Tibial nerve (tissue), 4 donors: Measurements from ENCODE around the gene TRIM32. TPM values are rescaled to one million over a fixed set of nuclear protein-coding genes. Genes with fewer than 3 reads are reported as not detected.

Experiments
- DNase-seq, 2 donors: peaks; one replicate each; pipeline ENCODE4 v3.0.0-alpha.2; 2019; ENCODE audit warnings: low spot score in 2 of 2
- H3K27ac ChIP-seq, 4 donors: fragments of 200-600 bp; sonication (generic) in 3 of 4; one replicate each; pipeline ENCODE4 v1.5.1; 2017 to 2019; ENCODE audit warnings: mild to moderate bottlenecking in 1 of 4
- H3K27me3 ChIP-seq, 2 donors: fragments of 200-600 bp; sonication (generic) in 1 of 2; one replicate each; pipeline versions ENCODE4 v1.5.1 to v1.6.0; 2017 to 2019
- H3K36me3 ChIP-seq, 3 donors: fragments of 200-600 bp; sonication (generic); one replicate each; pipeline ENCODE4 v1.5.1; 2018 to 2019
- H3K4me1 ChIP-seq, 4 donors: fragments of 200-600 bp; sonication (generic) in 3 of 4; one replicate each; pipeline ENCODE4 v1.5.1; 2017 to 2019
- H3K4me3 ChIP-seq, 4 donors: fragments of 200-600 bp; sonication (generic) in 3 of 4; one replicate each; pipeline ENCODE4 v1.5.1; 2017 to 2019; ENCODE audit warnings: mild to moderate bottlenecking in 1 of 4, moderate library complexity in 1 of 4
- H3K9me3 ChIP-seq, 4 donors: fragments of 200-600 bp; sonication (generic) in 3 of 4; one replicate each; pipeline ENCODE4 v1.5.1; 2017 to 2019
- EP300 ChIP-seq, 2 donors: sonication (generic); formaldehyde crosslinking; IDR thresholded peaks; one replicate each; pipeline ENCODE4 v1.6.1; 2017; ENCODE audit warnings: antibody characterized with exemption in 2 of 2, mild to moderate bottlenecking in 1 of 2
- POLR2A ChIP-seq, 2 donors: fragments of 450-650 bp; IDR thresholded peaks; one replicate each; pipeline ENCODE4 v1.6.1; 2017; ENCODE audit warnings: antibody characterized with exemption in 2 of 2, mild to moderate bottlenecking in 2 of 2, moderate library complexity in 2 of 2
- WGBS, 2 donors: methylation state at CpG; one replicate each; pipeline ENCODE4 v1.1.5; 2018; 5-methylcytosine and 5-hydroxymethylcytosine counted together
- total RNA-seq, 4 donors: library from RNA; depleted of rRNA; stranded (reverse); fragments of >200 nt; gene quantifications; one replicate each; pipeline ENCODE4 v1.1.0, GENCODE V29; 2016
- TF ChIP-seq, protein P1 (sequence below), 5 experiments: fragments of 200-600 bp in 3 of 5; fragments of 450-650 bp in 2 of 5; sonication (generic) in 3 of 5; IDR thresholded peaks; one replicate each; pipeline ENCODE4 v1.5.1; 2016 to 2019; ENCODE audit warnings: antibody characterized with exemption in 5 of 5, mild to moderate bottlenecking in 3 of 5, moderate library complexity in 2 of 5

TRIM32 gene
- total RNA-seq, 4 donors from 2014 or later: 11.4 to 19.8 (median 15.9) TPM

DNA sequence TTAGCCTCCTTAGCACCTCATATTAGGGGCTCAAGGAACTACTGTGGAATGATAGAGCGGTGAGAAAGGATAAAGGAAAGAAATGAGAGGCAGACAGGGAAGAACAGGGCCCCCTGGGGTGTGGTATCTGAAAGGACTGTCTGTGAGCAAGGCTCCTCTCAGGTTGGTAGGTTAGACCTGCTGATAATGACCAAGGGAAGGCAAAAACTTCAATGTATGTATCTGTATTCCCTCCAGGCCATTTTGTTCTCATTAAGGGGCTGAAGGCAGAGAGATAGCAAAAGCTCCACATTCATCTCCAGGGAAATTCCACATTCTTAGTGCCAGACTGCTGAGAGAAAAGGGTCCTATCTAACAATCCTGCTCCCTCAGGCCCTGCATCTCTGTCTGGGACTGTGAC, 28.6 kb downstream of the TRIM32 start:
- Histone ChIP-seq H3K9me3 (no peaks in the 10 kb centered on the region), H3K4me1 (peaks cover 0 to 16% (median 0%) of the 10 kb centered on the region in 4 donors), H3K4me3 (no peak overlapping the region), H3K36me3 (peaks cover 0 to 5% (median 0%) of the 10 kb centered on the region in 3 donors), H3K27ac (no peak overlapping the region), H3K27me3 (no peaks in the 10 kb centered on the region)
- TF ChIP-seq POLR2A (IDR thresholded peaks at IDR 0.05) (no peak), EP300 (IDR thresholded peaks at IDR 0.05) (no peak)
- TF ChIP-seq, protein P1, sequence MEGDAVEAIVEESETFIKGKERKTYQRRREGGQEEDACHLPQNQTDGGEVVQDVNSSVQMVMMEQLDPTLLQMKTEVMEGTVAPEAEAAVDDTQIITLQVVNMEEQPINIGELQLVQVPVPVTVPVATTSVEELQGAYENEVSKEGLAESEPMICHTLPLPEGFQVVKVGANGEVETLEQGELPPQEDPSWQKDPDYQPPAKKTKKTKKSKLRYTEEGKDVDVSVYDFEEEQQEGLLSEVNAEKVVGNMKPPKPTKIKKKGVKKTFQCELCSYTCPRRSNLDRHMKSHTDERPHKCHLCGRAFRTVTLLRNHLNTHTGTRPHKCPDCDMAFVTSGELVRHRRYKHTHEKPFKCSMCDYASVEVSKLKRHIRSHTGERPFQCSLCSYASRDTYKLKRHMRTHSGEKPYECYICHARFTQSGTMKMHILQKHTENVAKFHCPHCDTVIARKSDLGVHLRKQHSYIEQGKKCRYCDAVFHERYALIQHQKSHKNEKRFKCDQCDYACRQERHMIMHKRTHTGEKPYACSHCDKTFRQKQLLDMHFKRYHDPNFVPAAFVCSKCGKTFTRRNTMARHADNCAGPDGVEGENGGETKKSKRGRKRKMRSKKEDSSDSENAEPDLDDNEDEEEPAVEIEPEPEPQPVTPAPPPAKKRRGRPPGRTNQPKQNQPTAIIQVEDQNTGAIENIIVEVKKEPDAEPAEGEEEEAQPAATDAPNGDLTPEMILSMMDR (IDR thresholded peaks at IDR 0.05): no peak
- DNase-seq: no peak
- WGBS, 2 donors: 95 to 96% methylated on average over 1 of the region's 1 CpG

DNA sequence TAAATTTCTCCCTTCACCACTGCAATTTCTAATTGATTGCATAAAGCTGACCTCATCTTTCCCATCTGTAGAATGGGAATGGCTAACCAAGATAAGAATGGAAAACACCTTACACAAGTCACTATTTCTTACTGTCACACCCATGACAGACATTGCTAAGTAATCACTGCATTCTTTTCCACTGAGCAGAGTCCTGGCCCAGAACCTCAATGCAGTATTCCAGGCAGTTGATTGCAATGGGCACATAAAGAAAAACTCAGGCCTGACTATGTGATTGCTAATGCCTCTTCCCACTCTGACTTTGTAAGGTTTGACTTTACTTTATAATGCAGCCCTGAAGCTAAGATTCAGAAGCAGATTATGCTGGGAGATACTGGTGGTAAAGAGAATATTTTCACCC, 29.3 kb downstream of the TRIM32 start:
- H3K4me3 ChIP-seq: no peak overlapping the region
- no peaks in the 10 kb centered on the region for H3K9me3 ChIP-seq
- TF ChIP-seq POLR2A (IDR thresholded peaks at IDR 0.05) (no peak), EP300 (IDR thresholded peaks at IDR 0.05) (no peak)
- TF ChIP-seq, protein P1 (IDR thresholded peaks at IDR 0.05): no peak
- no peaks in the 10 kb centered on the region for H3K27me3 ChIP-seq
- DNase-seq: no peak
- H3K4me1 ChIP-seq: peaks cover 0 to 16% (median 0%) of the 10 kb centered on the region in 4 donors
- peaks cover 0 to 5% (median 0%) of the 10 kb centered on the region in 3 donors for H3K36me3 ChIP-seq
- H3K27ac ChIP-seq: no peak overlapping the region

DNA sequence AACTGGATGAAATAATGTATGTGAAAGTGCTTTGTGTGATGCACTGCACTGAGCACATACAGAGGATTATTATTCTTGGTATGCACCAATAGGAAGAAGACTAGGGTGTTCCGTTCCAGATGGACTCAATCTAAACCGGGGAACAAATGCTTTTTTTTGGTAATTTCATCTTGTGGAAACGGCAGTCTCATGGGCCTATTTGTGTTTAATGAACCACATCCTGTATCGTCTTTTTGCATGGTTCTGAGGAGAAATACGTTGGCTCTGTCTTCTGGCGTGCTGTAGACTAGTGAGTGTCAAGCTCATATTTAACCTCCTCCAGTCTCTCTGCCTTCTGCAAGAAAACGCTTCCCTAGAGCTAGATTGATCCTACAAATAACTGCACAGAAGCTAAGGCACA, 30.0 kb downstream of the TRIM32 start:
- no peak overlapping the region for H3K27ac ChIP-seq
- 15 to 27% methylated on average over 7 of the region's 7 CpGs for WGBS, 2 donors
- no peak for DNase-seq
- TF ChIP-seq, protein P1 (IDR thresholded peaks at IDR 0.05): no peak
- no peak for TF ChIP-seq POLR2A (IDR thresholded peaks at IDR 0.05)
- no peak for TF ChIP-seq EP300 (IDR thresholded peaks at IDR 0.05)
- H3K4me1 ChIP-seq: peaks cover 0 to 16% (median 0%) of the 10 kb centered on the region in 4 donors
- H3K27me3 ChIP-seq: no peaks in the 10 kb centered on the region
- peaks cover 0 to 5% (median 0%) of the 10 kb centered on the region in 3 donors for H3K36me3 ChIP-seq
- H3K4me3 ChIP-seq: no peak overlapping the region
- no peaks in the 10 kb centered on the region for H3K9me3 ChIP-seq

DNA sequence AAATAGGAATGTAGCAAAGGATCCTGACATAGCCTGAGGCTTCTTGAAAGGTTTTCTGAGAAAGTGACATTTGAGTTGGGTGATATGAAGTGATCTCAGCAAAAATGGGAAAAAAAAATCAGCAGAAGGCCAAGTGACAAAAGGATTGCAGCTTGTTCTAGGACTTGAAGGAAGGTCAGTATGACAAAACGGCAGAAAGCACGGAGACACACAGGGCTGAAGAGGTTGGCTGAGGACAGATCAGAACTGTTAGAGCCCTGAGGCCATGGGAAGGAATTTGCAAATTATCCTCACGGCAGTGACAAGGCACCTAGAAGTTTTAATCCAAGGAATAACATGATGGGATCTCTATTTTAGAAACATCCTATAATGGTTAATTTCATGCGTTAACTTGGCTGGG, 31.0 kb downstream of the TRIM32 start:
- TF ChIP-seq EP300 (IDR thresholded peaks at IDR 0.05): no peak
- TF ChIP-seq POLR2A (IDR thresholded peaks at IDR 0.05): no peak
- TF ChIP-seq, protein P1 (IDR thresholded peaks at IDR 0.05): no peak
- no peaks in the 10 kb centered on the region for H3K27me3 ChIP-seq
- H3K27ac ChIP-seq: no peak overlapping the region
- no peak for DNase-seq
- no peaks in the 10 kb centered on the region for H3K9me3 ChIP-seq
- no peak overlapping the region for H3K4me3 ChIP-seq
- 80 to 87% methylated on average over 4 of the region's 4 CpGs for WGBS, 2 donors
- peaks cover 0 to 5% (median 0%) of the 10 kb centered on the region in 3 donors for H3K36me3 ChIP-seq
- H3K4me1 ChIP-seq: peaks cover 0 to 16% (median 0%) of the 10 kb centered on the region in 4 donors

DNA sequence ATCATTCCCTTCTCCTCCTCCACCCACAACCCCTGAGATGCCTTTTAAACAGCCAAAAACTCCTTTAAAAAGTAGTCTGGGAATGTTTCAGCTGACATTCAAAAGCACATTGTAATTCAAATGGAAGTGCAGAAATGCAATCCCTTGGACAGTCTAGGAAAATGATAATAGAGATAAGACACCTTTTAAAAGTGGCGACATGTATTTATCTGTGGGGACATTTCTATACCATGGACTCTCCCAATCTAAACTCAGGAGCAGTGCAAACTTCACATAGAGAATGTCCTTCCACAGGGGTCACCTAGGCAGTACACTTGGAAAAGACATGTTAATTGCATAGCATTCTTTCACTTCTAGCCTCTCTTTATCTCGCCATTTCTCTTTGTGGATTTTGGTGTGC, 33.0 kb downstream of the TRIM32 start:
- no peaks in the 10 kb centered on the region for H3K27me3 ChIP-seq
- TF ChIP-seq EP300 (IDR thresholded peaks at IDR 0.05): no peak
- peaks cover 0 to 16% (median 0%) of the 10 kb centered on the region in 4 donors for H3K4me1 ChIP-seq
- H3K36me3 ChIP-seq: peaks cover 0 to 8% (median 0%) of the 10 kb centered on the region in 3 donors
- DNase-seq: no peak
- no peak overlapping the region for H3K4me3 ChIP-seq
- H3K27ac ChIP-seq: no peak overlapping the region
- H3K9me3 ChIP-seq: no peaks in the 10 kb centered on the region
- 55 to 91% methylated on average over 2 of the region's 2 CpGs for WGBS, 2 donors

DNA sequence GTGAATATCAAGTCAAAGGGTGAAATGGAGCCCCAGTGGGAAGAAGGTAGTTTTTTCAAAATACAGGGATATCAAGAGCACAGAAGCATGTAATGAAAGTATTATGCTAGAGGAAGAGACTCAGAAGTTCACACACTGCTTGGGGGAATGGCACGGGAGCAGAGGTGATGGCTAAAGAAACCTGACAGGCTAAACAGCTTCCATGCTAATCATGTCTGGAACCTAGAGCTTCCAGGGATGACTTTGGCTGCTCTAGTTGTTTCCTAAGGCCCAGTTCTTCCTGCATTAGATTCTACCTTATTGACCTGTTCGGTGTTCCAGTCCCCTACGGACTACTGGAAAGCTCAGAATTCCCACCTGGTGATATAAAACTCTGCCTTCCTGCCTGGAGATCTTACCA, 34.3 kb downstream of the TRIM32 start:
- H3K4me3 ChIP-seq: no peak overlapping the region
- H3K9me3 ChIP-seq: no peaks in the 10 kb centered on the region
- DNase-seq: no peak
- TF ChIP-seq EP300 (IDR thresholded peaks at IDR 0.05) (no peak), POLR2A (IDR thresholded peaks at IDR 0.05) (no peak)
- TF ChIP-seq, protein P1 (IDR thresholded peaks at IDR 0.05): no peak
- WGBS, 2 donors: 97 to 98% methylated on average over 3 of the region's 3 CpGs
- H3K36me3 ChIP-seq: peaks cover 0 to 17% (median 0%) of the 10 kb centered on the region in 3 donors
- H3K27ac ChIP-seq: no peak overlapping the region
- peaks cover 0 to 15% (median 0%) of the 10 kb centered on the region in 4 donors for H3K4me1 ChIP-seq
- no peaks in the 10 kb centered on the region for H3K27me3 ChIP-seq
